Epithelial cell of esophagus (primary cell): Measurements from ENCODE around the gene CHST9.
"Not testable (repeated sequence)": the region's sequence is repeated elsewhere in the genome, so short reads cannot be mapped to it uniquely, and the experiment has no call there.

Source experiments
- DNase-seq: peaks from one replicate; pipeline ENCODE4 v3.0.0; 2010; ENCODE audit warnings: low read depth
- H3K4me3 ChIP-seq: 2 replicates; pipeline ENCODE4 v1.5.1; 2011; ENCODE audit warnings: mild to moderate bottlenecking, low read length, control low read depth
- TF ChIP-seq, protein P1 (sequence below): IDR thresholded peaks from 2 replicates; pipeline ENCODE4 v1.5.1; 2011; ENCODE audit warnings: low read depth, mild to moderate bottlenecking, low read length, control low read depth, inconsistent platforms; ENCODE audit not compliant: insufficient read depth; ENCODE audit errors: missing control alignments

The CHST9 gene

DNA sequence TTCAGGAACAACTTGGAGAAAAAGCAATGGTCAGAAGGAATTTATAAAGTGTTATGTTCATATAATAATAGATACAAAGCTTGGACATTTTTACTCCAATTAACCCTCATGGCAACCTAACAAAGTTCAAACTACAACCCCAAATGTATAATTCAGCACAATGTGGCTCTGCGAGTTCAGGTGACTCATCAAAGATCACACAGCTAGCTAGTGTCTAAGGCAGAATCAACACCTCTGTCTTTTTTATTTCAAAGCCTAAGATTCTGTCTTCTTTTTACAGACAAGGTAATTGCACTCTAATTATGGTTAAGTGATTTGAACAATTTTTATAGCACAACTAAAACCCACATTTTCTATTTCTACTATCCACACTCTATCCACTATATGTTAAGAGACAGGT, 90.5 kb downstream of the CHST9 start:
- H3K4me3 ChIP-seq, result no peak overlapping the region
- TF ChIP-seq, protein P1, sequence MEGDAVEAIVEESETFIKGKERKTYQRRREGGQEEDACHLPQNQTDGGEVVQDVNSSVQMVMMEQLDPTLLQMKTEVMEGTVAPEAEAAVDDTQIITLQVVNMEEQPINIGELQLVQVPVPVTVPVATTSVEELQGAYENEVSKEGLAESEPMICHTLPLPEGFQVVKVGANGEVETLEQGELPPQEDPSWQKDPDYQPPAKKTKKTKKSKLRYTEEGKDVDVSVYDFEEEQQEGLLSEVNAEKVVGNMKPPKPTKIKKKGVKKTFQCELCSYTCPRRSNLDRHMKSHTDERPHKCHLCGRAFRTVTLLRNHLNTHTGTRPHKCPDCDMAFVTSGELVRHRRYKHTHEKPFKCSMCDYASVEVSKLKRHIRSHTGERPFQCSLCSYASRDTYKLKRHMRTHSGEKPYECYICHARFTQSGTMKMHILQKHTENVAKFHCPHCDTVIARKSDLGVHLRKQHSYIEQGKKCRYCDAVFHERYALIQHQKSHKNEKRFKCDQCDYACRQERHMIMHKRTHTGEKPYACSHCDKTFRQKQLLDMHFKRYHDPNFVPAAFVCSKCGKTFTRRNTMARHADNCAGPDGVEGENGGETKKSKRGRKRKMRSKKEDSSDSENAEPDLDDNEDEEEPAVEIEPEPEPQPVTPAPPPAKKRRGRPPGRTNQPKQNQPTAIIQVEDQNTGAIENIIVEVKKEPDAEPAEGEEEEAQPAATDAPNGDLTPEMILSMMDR, result no peak
- DNase-seq, result peak; percentile 40

GRCh38 chr18:27093290-27093689, 91.8 kb downstream of the CHST9 start:
- DNase-seq, H3K4me3 ChIP-seq: not testable (repeated sequence)

DNA sequence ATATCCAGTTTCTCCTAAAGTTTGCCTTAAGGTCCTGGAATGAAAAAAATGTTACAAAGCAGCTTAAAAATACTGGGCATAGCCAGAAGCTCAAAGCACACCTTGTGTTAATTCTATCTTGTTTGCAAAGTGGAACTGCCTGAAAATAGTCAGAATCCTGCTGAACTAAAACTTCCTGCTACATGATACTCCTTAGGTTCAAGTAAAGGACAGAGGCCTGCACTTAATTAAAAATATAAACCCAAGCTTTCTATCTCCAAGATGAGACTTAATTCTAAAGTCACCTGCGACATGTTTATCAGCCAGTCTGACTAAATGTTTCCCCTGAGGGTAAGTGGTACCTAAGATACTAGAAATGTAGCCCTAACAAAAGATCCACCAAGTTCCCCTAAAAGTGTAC, 103.4 kb downstream of the CHST9 start:
- no peak overlapping the region for H3K4me3 ChIP-seq
- DNase-seq, result no peak
- TF ChIP-seq, protein P1, result no peak

DNA sequence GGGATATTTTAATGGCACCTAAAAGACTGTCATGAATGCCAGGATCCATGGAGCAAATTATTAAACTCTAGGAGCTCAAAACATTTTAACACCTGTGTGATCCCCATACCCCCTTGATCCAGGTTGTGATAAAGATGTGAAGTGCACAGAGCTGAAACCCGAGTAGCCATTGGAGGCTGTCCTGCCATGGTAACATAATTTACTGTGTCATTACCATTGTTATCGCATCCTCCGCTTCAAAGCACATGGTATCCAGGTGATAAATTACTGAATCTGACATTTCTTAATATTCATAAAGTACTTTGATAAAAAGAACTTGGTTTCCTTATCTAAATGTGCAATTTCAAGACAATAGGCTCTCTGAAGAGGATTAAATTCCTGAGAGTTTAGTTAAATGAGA, 109.3 kb downstream of the CHST9 start:
- H3K4me3 ChIP-seq, result no peak overlapping the region
- TF ChIP-seq, protein P1, result no peak
- DNase-seq, result no peak

DNA sequence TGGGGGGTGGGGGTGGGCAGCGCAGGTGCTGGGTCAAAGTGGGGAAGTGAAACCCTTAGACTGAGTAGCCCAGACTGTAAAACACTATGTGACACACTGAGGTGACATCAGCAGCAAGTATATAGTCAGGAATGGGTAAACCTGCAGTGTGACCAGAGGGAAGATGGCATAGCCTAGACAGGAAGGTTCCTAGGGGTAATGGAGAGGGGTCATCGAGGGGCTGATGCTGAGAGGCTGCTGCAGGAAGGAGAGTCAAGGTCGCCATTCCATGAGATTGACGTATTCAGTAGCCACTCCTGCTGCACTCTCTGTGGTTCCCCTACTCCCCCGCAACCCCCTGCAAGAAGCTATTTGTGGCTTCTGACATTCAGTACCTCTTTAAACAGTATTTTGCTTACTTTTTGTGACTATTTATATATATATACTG, 111.7 kb downstream of the CHST9 start:
- TF ChIP-seq, protein P1, result no peak

DNA sequence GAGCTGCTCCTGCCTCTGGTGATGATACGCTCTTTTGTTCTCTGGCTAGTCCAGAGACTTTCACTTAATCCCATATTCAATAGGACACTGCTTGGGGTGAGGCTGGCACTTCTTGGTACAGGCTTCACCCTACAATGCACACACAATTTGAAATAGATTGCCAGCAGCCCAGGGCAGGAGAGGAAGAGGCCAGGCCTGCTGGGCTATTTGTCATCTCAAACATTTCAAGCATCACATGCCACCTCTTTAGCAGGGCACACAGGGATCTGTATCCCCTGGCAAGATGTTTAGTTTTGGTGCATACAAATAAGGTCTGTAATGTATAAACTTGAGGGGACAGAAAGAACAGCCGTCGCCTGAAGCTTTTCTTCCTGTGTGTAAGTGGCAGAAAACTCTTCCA, 120.4 kb downstream of the CHST9 start:
- H3K4me3 ChIP-seq, result no peak overlapping the region
- TF ChIP-seq, protein P1, result no peak
- no peak for DNase-seq

More for the DNA sequence above, 111.7 kb downstream of the CHST9 start:
- no peak overlapping the region for H3K4me3 ChIP-seq
- DNase-seq, result no peak

GRCh38 chr18:27062802-27063201, 122.3 kb downstream of the CHST9 start:
- DNase-seq, result peak; percentile 96
- H3K4me3 ChIP-seq, result no peak overlapping the region
- TF ChIP-seq, protein P1, result no peak
